HepG2 (cell line): ENCODE results near the gene SEMA4C. TPM values are rescaled to one million over a fixed set of nuclear protein-coding genes. Genes with fewer than 3 reads are reported as not detected.

Source experiments
- AKAP8 ChIP-seq: sonication (generic); formaldehyde crosslinking; IDR thresholded peaks from 2 replicates; pipeline ENCODE4 v1.5.1; 2020; ENCODE audit warnings: mild to moderate bottlenecking, missing genetic modification reagents
- ARID4A ChIP-seq: sonication (generic); formaldehyde crosslinking; IDR thresholded peaks from 2 replicates; pipeline ENCODE4 v1.5.0; 2020; ENCODE audit warnings: mild to moderate bottlenecking, missing genetic modification reagents, borderline replicate concordance
- ATF1 ChIP-seq: IDR thresholded peaks from 2 replicates; pipeline ENCODE4 v1.6.1; 2016; ENCODE audit warnings: mild to moderate bottlenecking, control low read depth
- CBX1 ChIP-seq: IDR thresholded peaks from one replicate; pipeline ENCODE4 v1.6.1; 2016; ENCODE audit warnings: antibody characterized with exemption, low read depth
- E2F5 ChIP-seq: sonication (generic); formaldehyde crosslinking; conservative IDR thresholded peaks from 2 replicates; pipeline ENCODE4 v1.4.0; 2020; ENCODE audit warnings: missing genetic modification reagents
- FLYWCH1 ChIP-seq: sonication (generic); formaldehyde crosslinking; IDR thresholded peaks from 2 replicates; pipeline ENCODE4 v1.8.1; 2023; ENCODE audit warnings: mild to moderate bottlenecking, missing genetic modification reagents
- FOXJ3 ChIP-seq: sonication (generic); formaldehyde crosslinking; IDR thresholded peaks from 2 replicates; pipeline ENCODE4 v1.4.0; 2020; ENCODE audit warnings: missing genetic modification reagents, mild to moderate bottlenecking, borderline replicate concordance
- HDAC1 ChIP-seq: sonication (generic); formaldehyde crosslinking; IDR thresholded peaks from 2 replicates; pipeline ENCODE4 v1.5.1; 2020; ENCODE audit warnings: mild to moderate bottlenecking, missing genetic modification reagents
- HOXD1 ChIP-seq: sonication (generic); formaldehyde crosslinking; IDR thresholded peaks from 2 replicates; pipeline ENCODE4 v1.5.0; 2020; ENCODE audit warnings: missing genetic modification reagents
- KAT7 ChIP-seq: IDR thresholded peaks from 2 replicates; pipeline ENCODE4 v1.6.1; 2018; ENCODE audit warnings: borderline replicate concordance, missing compliant biosample characterization
- NFIC ChIP-seq: IDR thresholded peaks from 2 replicates; pipeline ENCODE4 v1.6.1; 2012; ENCODE audit warnings: mild to moderate bottlenecking, low read length, inconsistent platforms
- ONECUT2 ChIP-seq: sonication (generic); formaldehyde crosslinking; IDR thresholded peaks from 2 replicates; pipeline ENCODE4 v1.4.0; 2020; ENCODE audit warnings: missing genetic modification reagents
- RAD21 ChIP-seq: fragments of 450-650 bp; formaldehyde crosslinking; IDR thresholded peaks from 2 replicates; pipeline ENCODE4 v1.5.0; 2020; ENCODE audit warnings: mild to moderate bottlenecking
- STAG1 ChIP-seq: sonication (generic); formaldehyde crosslinking; IDR thresholded peaks from 2 replicates; pipeline ENCODE4 v1.4.0; 2020; ENCODE audit warnings: missing genetic modification reagents
- TEAD3 ChIP-seq: optimal IDR thresholded peaks from 2 replicates; pipeline ENCODE3; 2016; ENCODE audit warnings: borderline replicate concordance
- THAP8 ChIP-seq: sonication (generic); formaldehyde crosslinking; IDR thresholded peaks from 2 replicates; pipeline ENCODE4 v1.5.1; 2020; ENCODE audit warnings: missing genetic modification reagents, mild to moderate bottlenecking, borderline replicate concordance
- ZBTB49 ChIP-seq: sonication (generic); formaldehyde crosslinking; IDR thresholded peaks from 2 replicates; pipeline ENCODE4 v1.4.0; 2020; ENCODE audit warnings: missing genetic modification reagents, borderline replicate concordance
- ZNF12 ChIP-seq: sonication (generic); formaldehyde crosslinking; IDR thresholded peaks from 2 replicates; pipeline ENCODE4 v1.5.0; 2020; ENCODE audit warnings: missing genetic modification reagents
- ZNF430 ChIP-seq: sonication (generic); formaldehyde crosslinking; IDR thresholded peaks from 2 replicates; pipeline ENCODE4 v1.9.0; 2021; ENCODE audit warnings: mild to moderate bottlenecking, missing genetic modification reagents
- ZNF501 ChIP-seq: sonication (generic); formaldehyde crosslinking; IDR thresholded peaks from 2 replicates; pipeline ENCODE4 v1.5.1; 2020; ENCODE audit warnings: mild to moderate bottlenecking, moderate library complexity, missing genetic modification reagents
- polyA plus RNA-seq, 8 experiments: library from polyadenylated mRNA; depleted of rRNA in 3 of 8; stranded (reverse) in 7 of 8; unstranded in 1 of 8; fragments of >200 nt; fragmentation: Illumina TruSeq in 4 of 8; extraction: Trizol in 4 of 8; gene quantifications; 2 replicates each; pipeline versions ENCODE4 v1.2.1 to v1.2.3, GENCODE V29; 2011 to 2016; ENCODE audit warnings: low read depth in 4 of 8, missing spikeins in 1 of 8, mixed read lengths in 1 of 8; ENCODE audit not compliant: insufficient read depth in 1 of 8
- total RNA-seq, 5 experiments: library from RNA; depleted of rRNA; stranded (reverse); fragments of >200 nt; fragmentation: Illumina TruSeq; extraction: Trizol; gene quantifications; 2 replicates each; pipeline ENCODE4 v1.2.3, GENCODE V29; 2016; ENCODE audit warnings: low read depth in 1 of 5

Gene SEMA4C
- total and polyA plus RNA-seq, 2 of the 13 experiments (the other 11 are each of a cell fraction or from before 2014, with no cell fraction given), result 25.9 to 46.6 TPM

GRCh38 chr2:96824079-96824870 is 45.6 kb downstream of the SEMA4C start (continued):
- TF ChIP-seq STAG1 (no peak), E2F5 (CRISPR knock-in tag) (no peak), KAT7 (CRISPR knock-in tag) (no peak), TEAD3 (peak; percentile 91), THAP8 (CRISPR knock-in tag) (no peak), RAD21 (CRISPR knock-in tag) (peak; percentile 39; the same call in 1 of the 2 replicates), FLYWCH1 (no peak), ZNF501 (CRISPR knock-in tag) (no peak), ZBTB49 (no peak), ARID4A (CRISPR knock-in tag) (peak; percentile 23; the same call in 1 of the 2 replicates), AKAP8 (CRISPR knock-in tag) (peak; percentile 14; the same call in 1 of the 2 replicates), FOXJ3 (CRISPR knock-in tag) (no peak), ZNF12 (CRISPR knock-in tag) (no peak), CBX1 (no peak), ONECUT2 (CRISPR knock-in tag) (no peak), ATF1 (CRISPR knock-in tag) (no peak), HDAC1 (no peak), NFIC (no peak; the same call in 1 of the 2 replicates), ZNF430 (peak; percentile 40; the same call in 1 of the 2 replicates), HOXD1 (CRISPR knock-in tag) (no peak)
